Small intestine (tissue), 7 donors: Measurements from ENCODE around the gene FBXO24. TPM values are rescaled to one million over a fixed set of nuclear protein-coding genes. Genes with fewer than 3 reads are reported as not detected.
"Not testable (repeated sequence)": the region's sequence is repeated elsewhere in the genome, so short reads cannot be mapped to it uniquely, and the experiment has no call there.

Source experiments
- DNase-seq, 2 donors: peaks; one replicate each; pipeline versions ENCODE4 v3.0.0 to v3.0.0-alpha.2; 2013
- FAIRE-seq: peaks from 2 replicates; lab custom pipeline; 2012; peaks lifted over from hg19 to GRCh38; lab: Jason Lieb, UNC
- H3K27ac ChIP-seq, 3 donors: one replicate each; pipeline ENCODE4 v1.5.1; 2013; ENCODE audit warnings: low read length in 2 of 3, mild to moderate bottlenecking in 2 of 3, control low read depth in 1 of 3, inconsistent platforms in 1 of 3, low read depth in 1 of 3, moderate library complexity in 1 of 3
- H3K27me3 ChIP-seq, 3 donors: one replicate each; pipeline ENCODE4 v1.6.1; 2013; ENCODE audit warnings: low read length in 3 of 3, inconsistent platforms in 1 of 3; ENCODE audit not compliant: control insufficient read depth in 3 of 3, insufficient read depth in 3 of 3
- H3K36me3 ChIP-seq, 3 donors: one replicate each; pipeline ENCODE4 v1.6.1; 2013; ENCODE audit warnings: low read length in 3 of 3, inconsistent platforms in 1 of 3, low read depth in 1 of 3, mild to moderate bottlenecking in 1 of 3, moderate library complexity in 1 of 3; ENCODE audit not compliant: control insufficient read depth in 3 of 3, insufficient read depth in 2 of 3
- H3K4me1 ChIP-seq, 3 donors: one replicate each; pipeline ENCODE4 v1.6.1; 2013; ENCODE audit warnings: low read length in 2 of 3, inconsistent platforms in 1 of 3, low read depth in 1 of 3, mild to moderate bottlenecking in 1 of 3, moderate library complexity in 1 of 3; ENCODE audit not compliant: control insufficient read depth in 3 of 3, insufficient read depth in 2 of 3
- H3K4me3 ChIP-seq, 3 donors: one replicate each; pipeline ENCODE4 v1.5.1; 2013; ENCODE audit warnings: low read length in 3 of 3, control low read depth in 1 of 3, inconsistent platforms in 1 of 3, low read depth in 1 of 3, mild to moderate bottlenecking in 1 of 3, moderate library complexity in 1 of 3
- H3K9me3 ChIP-seq, 2 donors: one replicate each; pipeline ENCODE4 v1.6.1; 2013; ENCODE audit warnings: low read depth in 1 of 2, low read length in 1 of 2; ENCODE audit not compliant: control insufficient read depth in 2 of 2, insufficient read depth in 1 of 2
- WGBS, 3 donors: extraction: QIAGEN DNeasy Blood & Tissue Kit; methylation state at CpG; one replicate each; pipeline ENCODE4 v1.1.7; 2013; 5-methylcytosine and 5-hydroxymethylcytosine counted together
- polyA plus RNA-seq, 4 donors: library from polyadenylated mRNA; stranded (reverse) in 3 of 4; unstranded in 1 of 4; fragments of 200-250 nt in 3 of 4; fragments of 120-200 nt in 1 of 4; gene quantifications; one replicate each; pipeline versions ENCODE4 v1.2.1 to v1.2.3, GENCODE V29; 2013
- donor health status: healthy with polysubstance abuse.
- donor health status: control.
- donor health status: control.
- donor health status: Bipolar disorder and iron deficiency.
- donor health status: healthy.

FBXO24 gene
- polyA plus RNA-seq, 4 donors, result 0.55 to 1.1 TPM; not detected in 2

GRCh38 chr7:100563100-100563564 is 23.0 kb upstream of the FBXO24 start:
- H3K4me1 ChIP-seq, result peaks cover 0 to 8% (median 5%) of the 10 kb centered on the region in 3 donors
- no peak overlapping the region for H3K4me3 ChIP-seq
- 93 to 97% (median 93%) methylated on average over 8 of the region's 8 CpGs for WGBS, 3 donors

DNA sequence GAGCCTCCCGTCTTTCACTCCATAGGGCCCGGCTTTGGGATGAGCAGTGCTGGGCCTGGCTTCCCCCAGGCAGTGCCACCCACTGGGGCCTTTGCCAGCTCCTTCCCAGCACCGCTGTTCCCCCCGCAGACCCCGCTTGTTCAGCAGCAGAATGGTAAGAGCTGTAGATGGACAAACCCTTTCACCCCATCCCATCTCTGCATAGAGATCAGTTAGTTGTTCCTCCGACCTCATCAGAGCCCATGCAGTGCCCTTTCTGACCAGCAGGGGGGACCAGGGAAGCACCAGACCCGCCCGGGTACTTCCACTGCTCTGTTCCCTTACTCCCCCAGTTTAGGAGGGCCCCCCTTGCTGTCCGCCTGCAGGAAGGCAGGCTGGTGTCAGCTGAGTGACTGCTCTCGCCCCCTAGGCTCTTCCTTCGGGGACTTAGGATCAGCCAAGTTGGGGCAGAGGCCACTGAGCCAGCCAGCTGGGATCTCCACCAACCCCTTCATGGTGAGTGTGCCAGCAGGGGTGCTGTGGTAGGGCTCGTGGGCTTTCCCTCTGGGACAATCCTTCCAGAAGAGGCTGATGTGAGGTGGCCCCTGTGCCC is 22.2 kb upstream of the FBXO24 start:
- no peak for FAIRE-seq
- H3K36me3 ChIP-seq, result peaks cover 0 to 70% (median 4%) of the 10 kb centered on the region in 3 donors
- no peaks in the 10 kb centered on the region for H3K27me3 ChIP-seq
- H3K27ac ChIP-seq, result no peak overlapping the region
- no peak overlapping the region for H3K4me3 ChIP-seq
- no peaks in the 10 kb centered on the region for H3K9me3 ChIP-seq
- WGBS, 3 donors, result 37 to 44% (median 42%) methylated on average over 12 of the region's 12 CpGs
- peak; percentile 71 to 79 for DNase-seq
- peaks cover 3 to 15% (median 12%) of the 10 kb centered on the region in 3 donors for H3K4me1 ChIP-seq

More at GRCh38 chr7:100563100-100563564, 23.0 kb upstream of the FBXO24 start:
- DNase-seq (no peak), FAIRE-seq (no peak)
- Histone ChIP-seq H3K9me3 (no peaks in the 10 kb centered on the region), H3K36me3 (peaks cover 0 to 75% (median 4%) of the 10 kb centered on the region in 3 donors), H3K27ac (no peak overlapping the region), H3K27me3 (no peaks in the 10 kb centered on the region)

- FAIRE-seq, H3K4me3 ChIP-seq, H3K27ac ChIP-seq, H3K27me3 ChIP-seq, H3K9me3 ChIP-seq, DNase-seq: not testable (repeated sequence)
- peaks cover 0 to 70% (median 4%) of the 10 kb centered on the region in 3 donors for H3K36me3 ChIP-seq
- WGBS, 3 donors, result 86 to 93% (median 92%) methylated on average over 5 to 6 of the region's 6 CpGs
- H3K4me1 ChIP-seq, result peaks cover 3 to 20% (median 14%) of the 10 kb centered on the region in 3 donors
Measured at GRCh38 chr7:100564405-100564804, 21.7 kb upstream of the FBXO24 start.

GRCh38 chr7:100565133-100565571 is 21.0 kb upstream of the FBXO24 start:
- H3K27ac ChIP-seq, result no peak overlapping the region
- H3K9me3 ChIP-seq, result no peaks in the 10 kb centered on the region
- no peaks in the 10 kb centered on the region for H3K27me3 ChIP-seq
- H3K36me3 ChIP-seq, result peaks cover 0 to 66% (median 4%) of the 10 kb centered on the region in 3 donors
- H3K4me1 ChIP-seq, result peaks cover 3 to 25% (median 14%) of the 10 kb centered on the region in 3 donors
- WGBS, 3 donors, result 94 to 96% (median 95%) methylated on average over 11 of the region's 11 CpGs
- no peak overlapping the region for H3K4me3 ChIP-seq
- DNase-seq, result no peak
- FAIRE-seq, result no peak

DNA sequence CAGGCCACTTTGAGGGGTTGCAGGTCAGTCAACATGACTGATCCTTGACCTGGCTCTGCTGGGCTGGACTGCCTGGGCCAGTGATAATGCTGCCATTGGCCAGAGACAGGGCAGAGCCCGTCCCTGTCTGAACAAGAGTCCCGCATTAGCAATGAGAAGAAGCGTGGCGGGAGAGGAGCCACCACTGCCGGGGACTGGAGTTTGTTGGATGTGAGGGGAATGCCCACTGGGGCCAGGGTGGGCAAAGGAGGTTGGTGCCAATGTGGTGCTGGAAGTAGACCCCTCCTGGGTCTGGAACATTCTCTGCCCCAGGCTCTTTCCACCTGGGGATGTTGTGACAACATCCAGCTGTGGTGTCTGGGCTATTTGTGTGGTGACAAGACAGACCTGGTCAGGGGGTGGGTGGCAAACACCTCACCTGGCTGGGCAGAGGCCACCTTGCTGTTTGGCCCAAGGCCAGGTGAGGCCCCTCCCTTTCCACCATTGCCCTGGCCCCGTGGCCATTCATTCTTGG is 20.1 kb upstream of the FBXO24 start:
- H3K27ac ChIP-seq, result no peak overlapping the region
- WGBS, 3 donors, result 82 to 87% (median 83%) methylated on average over 6 of the region's 6 CpGs
- H3K27me3 ChIP-seq, result no peaks in the 10 kb centered on the region
- H3K4me1 ChIP-seq, result peaks cover 3 to 34% (median 14%) of the 10 kb centered on the region in 3 donors
- FAIRE-seq, result no peak
- peaks cover 0 to 60% (median 4%) of the 10 kb centered on the region in 3 donors for H3K36me3 ChIP-seq
- no peak for DNase-seq
- no peak overlapping the region for H3K4me3 ChIP-seq
- no peaks in the 10 kb centered on the region for H3K9me3 ChIP-seq

DNA sequence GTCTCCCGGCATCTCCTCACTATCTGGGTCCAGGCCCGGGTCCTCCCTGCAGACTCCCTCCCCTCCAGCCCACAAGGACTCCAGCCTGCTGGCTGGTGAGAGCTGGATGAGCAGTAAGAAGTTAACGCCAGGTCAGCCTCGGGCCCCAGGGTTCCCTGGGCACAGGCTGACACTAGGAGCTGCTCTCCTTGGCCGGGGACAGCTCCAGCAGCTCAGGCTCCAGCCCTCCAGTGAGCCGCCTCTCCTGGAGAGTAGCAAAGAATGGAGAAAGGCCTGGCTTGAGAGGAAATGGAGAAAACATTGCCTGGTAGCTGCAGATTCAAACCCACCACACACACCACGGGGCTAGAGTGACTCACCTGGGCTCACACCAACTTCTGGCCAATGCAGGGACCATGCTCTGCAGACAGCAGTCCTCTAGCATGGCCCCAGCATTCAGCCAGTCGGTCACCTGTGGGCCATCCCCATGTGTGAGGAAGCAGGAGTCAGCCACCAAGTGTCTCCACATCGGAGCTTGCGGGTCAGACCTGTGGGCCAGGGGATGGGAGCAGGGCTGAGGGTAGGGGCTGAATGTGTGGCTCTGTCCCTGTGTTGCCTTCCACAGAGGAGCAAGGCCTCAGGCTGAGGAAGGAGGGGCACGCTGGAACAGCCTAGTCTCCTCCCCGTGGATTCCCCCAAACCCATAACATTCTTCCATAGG is 18.9 kb upstream of the FBXO24 start:
- DNase-seq (no peak), FAIRE-seq (no peak)
- H3K27me3 ChIP-seq, result no peaks in the 10 kb centered on the region
- H3K9me3 ChIP-seq, result no peaks in the 10 kb centered on the region
- peaks cover 3 to 36% (median 14%) of the 10 kb centered on the region in 3 donors for H3K4me1 ChIP-seq
- no peak overlapping the region for H3K4me3 ChIP-seq
- WGBS, 3 donors, result 73 to 79% (median 78%) methylated on average over 12 of the region's 12 CpGs
- H3K36me3 ChIP-seq, result peaks cover 0 to 53% (median 4%) of the 10 kb centered on the region in 3 donors
- H3K27ac ChIP-seq, result no peak overlapping the region

- Histone ChIP-seq H3K4me1 (peaks cover 3 to 36% (median 14%) of the 10 kb centered on the region in 3 donors), H3K4me3 (no peak overlapping the region), H3K27ac (peak overlapping the region in 1 of 3 donors; percentile 12), H3K27me3 (no peaks in the 10 kb centered on the region), H3K36me3 (peaks cover 0 to 52% (median 4%) of the 10 kb centered on the region in 3 donors), H3K9me3 (no peaks in the 10 kb centered on the region)
- DNase-seq, result no peak
- WGBS, 3 donors, result 28 to 43% (median 37%) methylated on average over 3 of the region's 3 CpGs
- no peak for FAIRE-seq
Measured at GRCh38 chr7:100567751-100568175, 18.4 kb upstream of the FBXO24 start.

DNA sequence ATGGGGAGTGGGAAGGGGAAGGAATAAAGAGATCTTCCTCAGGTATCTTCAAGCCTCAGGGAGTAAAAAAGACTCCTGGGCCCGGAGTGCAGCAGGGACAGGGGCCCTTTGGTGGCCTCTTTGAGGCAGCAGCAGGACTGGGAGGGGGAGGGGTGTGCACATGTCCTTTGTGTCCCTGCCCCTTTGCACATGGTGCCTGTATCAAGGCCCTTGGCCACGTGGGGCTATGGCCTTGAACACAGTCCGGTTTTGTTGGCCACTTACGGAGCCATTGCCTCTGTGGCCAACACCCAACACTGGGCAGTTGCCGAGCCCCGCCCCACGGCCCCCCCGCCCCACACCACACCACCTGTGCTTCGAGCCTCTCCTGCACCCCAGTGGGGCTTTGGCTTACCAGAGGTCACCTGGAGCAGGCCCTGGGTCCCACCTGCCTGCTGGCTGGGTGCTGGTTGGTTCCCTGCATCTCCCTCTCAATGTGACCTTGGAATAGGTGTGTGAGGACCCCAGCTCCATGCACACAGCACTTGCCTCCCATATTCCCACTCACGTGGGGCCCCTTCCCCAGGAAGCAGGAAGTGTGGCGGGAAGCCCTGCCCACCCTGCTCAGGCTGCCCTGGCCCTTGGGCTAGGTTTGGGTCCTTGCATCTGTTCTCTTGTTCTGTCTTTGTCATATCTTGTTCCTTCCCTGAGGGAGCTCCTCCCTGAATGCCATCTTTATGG is 17.8 kb upstream of the FBXO24 start:
- 46 to 68% (median 56%) methylated on average over 9 to 11 of the region's 11 CpGs for WGBS, 3 donors
- H3K36me3 ChIP-seq, result peaks cover 0 to 52% (median 0%) of the 10 kb centered on the region in 3 donors
- H3K27me3 ChIP-seq, result no peaks in the 10 kb centered on the region
- no peak for FAIRE-seq
- H3K27ac ChIP-seq, result no peak overlapping the region
- no peak overlapping the region for H3K4me3 ChIP-seq
- no peaks in the 10 kb centered on the region for H3K9me3 ChIP-seq
- DNase-seq, result peak; percentile 55 to 81
- H3K4me1 ChIP-seq, result peaks cover 3 to 36% (median 14%) of the 10 kb centered on the region in 3 donors
